Psoas muscle (tissue), 8 donors: Measurements from ENCODE around the gene PPP2R5D. TPM values are rescaled to one million over a fixed set of nuclear protein-coding genes. Genes with fewer than 3 reads are reported as not detected.

Experiments
- ATAC-seq, 4 donors: fragments of 200-7000 bp; cut with Tn5 transposase; one replicate each; pipeline ENCODE4 v1.9.1; 2020; ENCODE audit warnings: moderate library complexity in 3 of 4, mild to moderate bottlenecking in 2 of 4
- DNase-seq, 2 donors: peaks; one replicate each; pipeline ENCODE4 v3.0.0-alpha.2; 2020
- H3K27ac ChIP-seq: fragments of 200-600 bp; one replicate; pipeline ENCODE4 v1.8.0; 2022
- H3K27me3 ChIP-seq, 3 donors: fragments of 200-600 bp in 1 of 3; one replicate each; pipeline versions ENCODE4 v1.6.1 to v1.8.0; 2013 to 2022; ENCODE audit warnings: low read length in 2 of 3, mild to moderate bottlenecking in 2 of 3, moderate library complexity in 1 of 3; ENCODE audit not compliant: insufficient read depth in 3 of 3
- H3K36me3 ChIP-seq, 2 donors: fragments of 200-600 bp in 1 of 2; one replicate each; pipeline versions ENCODE4 v1.6.1 to v1.8.0; 2013 to 2022; ENCODE audit warnings: low read depth in 1 of 2, mild to moderate bottlenecking in 1 of 2, moderate library complexity in 1 of 2; ENCODE audit not compliant: insufficient read depth in 1 of 2
- H3K4me1 ChIP-seq: fragments of 200-600 bp; one replicate; pipeline ENCODE4 v1.8.0; 2022
- H3K4me3 ChIP-seq: fragments of 200-600 bp; one replicate; pipeline ENCODE4 v1.8.0; 2022; ENCODE audit warnings: mild to moderate bottlenecking
- H3K9me3 ChIP-seq: fragments of 200-600 bp; one replicate; pipeline ENCODE4 v1.8.0; 2022
- WGBS, 3 donors: extraction: QIAGEN DNeasy Blood & Tissue Kit; methylation state at CpG; one replicate each; pipeline versions ENCODE4 v1.1.6 to v1.1.7; 2013; 5-methylcytosine and 5-hydroxymethylcytosine counted together
- intact Hi-C, 2 donors: fragments of 100-400 bp; cut with DNase I; formaldehyde crosslinking; loops; one replicate each; pipeline versions ENCODE4 v1.11.0 to v1.14.2; 2022
- polyA plus RNA-seq, 3 donors: library from polyadenylated mRNA; stranded (reverse); fragments of 200-250 nt; gene quantifications; one replicate each; pipeline ENCODE4 v1.2.3, GENCODE V29; 2013
- total RNA-seq, 4 donors: library from RNA; stranded (reverse); fragmentation: NEBNext Ultra II Directional in 2 of 4; extraction: Animal tissue kit (Norgen Biotek cat#: 25700) in 2 of 4; gene quantifications; one replicate each; pipeline versions ENCODE4 v1.2.1 to v1.2.4, GENCODE V29; 2021 to 2023
- TF ChIP-seq, protein P1 (sequence below): fragments of 200-600 bp; IDR thresholded peaks from one replicate; pipeline ENCODE4 v1.8.0; 2022; ENCODE audit warnings: antibody characterized with exemption
- donor health status: healthy with polysubstance abuse.
- donor health status: DM: no; HTN: no; CAD: no; lungs with moderate emphysema.
- donor health status: Bipolar disorder and iron deficiency.
- donor health status: healthy.
- donor health status: DM: yes; HTN: yes; CAD: no.
- donor health status: DM: no; HTN: no; CAD: no.
- donor health status: DM: no; HTN: no; CAD: no.
- donor health status: DM: yes; HTN: yes; CAD: no.

Gene PPP2R5D
- total and polyA plus RNA-seq, 7 donors, result 25.6 to 46.7 (median 29.1) TPM

DNA sequence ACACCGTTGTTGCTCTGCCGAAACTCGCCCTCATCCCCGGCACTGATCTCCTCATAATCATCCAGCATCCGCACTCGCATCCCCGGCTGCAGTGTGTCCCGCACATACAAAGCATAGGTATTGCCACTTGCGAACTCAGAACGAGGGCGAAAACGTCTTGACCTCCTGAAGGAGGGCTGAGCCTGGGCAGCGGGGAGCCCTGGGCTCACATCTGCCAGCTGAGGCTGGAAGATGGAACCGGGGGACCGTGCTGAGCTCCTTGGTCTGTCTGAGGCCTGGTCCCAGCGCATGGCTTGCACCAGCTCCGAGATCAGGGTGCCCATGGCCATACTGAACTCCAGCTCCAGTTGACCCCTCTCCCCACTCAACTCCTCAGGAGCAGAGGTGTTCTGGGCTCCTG, 66.6 kb downstream of the PPP2R5D start:
- WGBS, 3 donors, result 90 to 96% (median 92%) methylated on average over 17 of the region's 17 CpGs
- no peak overlapping the region for H3K4me3 ChIP-seq
- intact Hi-C loops, result loop anchor here in 1 of 2 donors (5.0 kb wide), 1 partner anchor 34 kb away; no protein-coding TSS in a partner anchor

DNA sequence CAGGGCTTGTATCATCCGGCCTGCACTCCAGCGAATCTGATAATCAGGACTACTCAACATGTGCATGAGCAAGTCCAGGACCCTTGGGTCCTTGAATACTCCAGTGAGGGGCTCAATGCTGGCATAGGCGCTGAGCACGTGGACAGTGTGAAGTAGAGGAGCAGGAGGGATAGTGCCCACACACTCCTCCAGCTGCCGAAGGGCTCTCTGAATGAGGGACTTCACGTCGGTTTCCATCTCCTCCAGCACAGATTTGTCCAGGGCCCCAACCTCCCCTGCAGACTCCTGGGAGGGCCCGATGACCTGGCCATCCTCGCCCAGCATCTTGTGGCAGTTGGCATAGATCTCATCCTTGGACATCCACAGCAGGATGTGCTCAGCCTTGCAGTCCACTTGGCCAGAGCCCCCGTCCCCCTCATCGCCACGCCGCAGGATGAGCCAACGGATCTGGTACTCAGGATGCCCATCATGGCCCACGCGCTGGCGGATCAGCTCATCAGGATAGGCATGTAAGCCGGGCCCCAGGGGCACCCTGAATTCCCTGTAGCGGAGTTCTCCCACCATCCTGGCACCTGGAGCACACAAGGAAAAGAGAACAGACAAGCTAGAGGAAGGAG, 68.0 kb downstream of the PPP2R5D start:
- H3K27ac ChIP-seq, result peak overlapping the region; percentile 90
- TF ChIP-seq, protein P1, sequence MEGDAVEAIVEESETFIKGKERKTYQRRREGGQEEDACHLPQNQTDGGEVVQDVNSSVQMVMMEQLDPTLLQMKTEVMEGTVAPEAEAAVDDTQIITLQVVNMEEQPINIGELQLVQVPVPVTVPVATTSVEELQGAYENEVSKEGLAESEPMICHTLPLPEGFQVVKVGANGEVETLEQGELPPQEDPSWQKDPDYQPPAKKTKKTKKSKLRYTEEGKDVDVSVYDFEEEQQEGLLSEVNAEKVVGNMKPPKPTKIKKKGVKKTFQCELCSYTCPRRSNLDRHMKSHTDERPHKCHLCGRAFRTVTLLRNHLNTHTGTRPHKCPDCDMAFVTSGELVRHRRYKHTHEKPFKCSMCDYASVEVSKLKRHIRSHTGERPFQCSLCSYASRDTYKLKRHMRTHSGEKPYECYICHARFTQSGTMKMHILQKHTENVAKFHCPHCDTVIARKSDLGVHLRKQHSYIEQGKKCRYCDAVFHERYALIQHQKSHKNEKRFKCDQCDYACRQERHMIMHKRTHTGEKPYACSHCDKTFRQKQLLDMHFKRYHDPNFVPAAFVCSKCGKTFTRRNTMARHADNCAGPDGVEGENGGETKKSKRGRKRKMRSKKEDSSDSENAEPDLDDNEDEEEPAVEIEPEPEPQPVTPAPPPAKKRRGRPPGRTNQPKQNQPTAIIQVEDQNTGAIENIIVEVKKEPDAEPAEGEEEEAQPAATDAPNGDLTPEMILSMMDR, result no peak
- H3K4me3 ChIP-seq, result peak overlapping the region; percentile 80
- H3K27me3 ChIP-seq, result no peaks in the 10 kb centered on the region
- intact Hi-C loops, result loop anchor here (2.0 to 5.0 kb wide), 3 partner anchors 16 to 36 kb away; no protein-coding TSS in a partner anchor
- WGBS, 3 donors, result 72 to 83% (median 72%) methylated on average over 19 of the region's 19 CpGs
- no peaks in the 10 kb centered on the region for H3K9me3 ChIP-seq
- H3K4me1 ChIP-seq, result peaks cover 4% of the 10 kb centered on the region
- no peak for ATAC-seq
- peaks cover 5 to 68% of the 10 kb centered on the region in 2 donors for H3K36me3 ChIP-seq
- no peak for DNase-seq

More for the DNA sequence above, 66.6 kb downstream of the PPP2R5D start:
- DNase-seq (no peak), ATAC-seq (no peak)
- no peaks in the 10 kb centered on the region for H3K27me3 ChIP-seq
- H3K4me1 ChIP-seq, result peaks cover 4% of the 10 kb centered on the region
- no peak overlapping the region for H3K27ac ChIP-seq
- no peaks in the 10 kb centered on the region for H3K9me3 ChIP-seq
- TF ChIP-seq, protein P1, result no peak
- H3K36me3 ChIP-seq, result peaks cover 5 to 68% of the 10 kb centered on the region in 2 donors

DNA sequence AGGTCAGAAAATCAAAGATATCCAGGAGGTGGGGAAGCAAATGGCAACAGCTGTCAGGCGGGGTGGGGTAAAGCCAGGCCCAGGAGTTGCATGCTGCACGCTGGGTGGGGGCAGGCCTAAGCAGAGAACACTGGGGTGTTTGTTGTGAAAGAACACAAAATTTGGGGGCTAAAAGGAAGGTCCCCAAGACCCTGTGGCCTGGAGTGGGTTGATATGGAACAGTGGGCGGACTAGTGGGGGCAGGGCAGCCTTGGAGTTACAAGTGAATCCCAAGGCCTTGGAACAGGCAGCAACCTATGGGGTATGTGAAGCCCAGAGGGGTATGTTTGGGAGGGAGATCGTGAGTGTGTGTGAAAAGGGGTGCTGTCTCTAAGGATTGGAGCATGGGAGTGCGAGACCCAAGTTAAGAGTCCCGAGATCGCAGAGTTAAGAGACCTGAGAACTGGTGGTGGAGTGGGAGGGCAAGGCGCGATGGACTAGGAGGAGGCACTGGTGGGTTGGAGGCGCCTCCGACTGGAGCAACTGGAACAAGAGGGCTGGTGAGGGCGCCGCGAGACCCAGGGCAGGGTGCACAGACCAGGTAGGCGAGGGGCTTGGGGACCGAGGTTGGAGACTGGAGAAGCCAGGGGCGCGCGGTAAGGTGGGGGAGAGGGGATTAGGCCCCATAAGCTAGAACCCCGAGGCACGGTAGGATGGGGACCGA, 68.6 kb downstream of the PPP2R5D start:
- ATAC-seq (peak; percentile 45 to 57 (median 45)), DNase-seq (peak in 1 of 2 donors; percentile 63)
- WGBS, 3 donors, result 17 to 18% (median 17%) methylated on average over 21 to 22 of the region's 22 CpGs
- no peaks in the 10 kb centered on the region for H3K27me3 ChIP-seq
- peak overlapping the region; percentile 80 for H3K4me3 ChIP-seq
- intact Hi-C loops, result loop anchor here (2.0 to 5.0 kb wide), 3 partner anchors 16 to 36 kb away; no protein-coding TSS in a partner anchor
- no peaks in the 10 kb centered on the region for H3K9me3 ChIP-seq
- TF ChIP-seq, protein P1, result no peak
- H3K4me1 ChIP-seq, result peaks cover 10% of the 10 kb centered on the region
- peak overlapping the region; percentile 90 for H3K27ac ChIP-seq
- peaks cover 3 to 67% of the 10 kb centered on the region in 2 donors for H3K36me3 ChIP-seq

DNA sequence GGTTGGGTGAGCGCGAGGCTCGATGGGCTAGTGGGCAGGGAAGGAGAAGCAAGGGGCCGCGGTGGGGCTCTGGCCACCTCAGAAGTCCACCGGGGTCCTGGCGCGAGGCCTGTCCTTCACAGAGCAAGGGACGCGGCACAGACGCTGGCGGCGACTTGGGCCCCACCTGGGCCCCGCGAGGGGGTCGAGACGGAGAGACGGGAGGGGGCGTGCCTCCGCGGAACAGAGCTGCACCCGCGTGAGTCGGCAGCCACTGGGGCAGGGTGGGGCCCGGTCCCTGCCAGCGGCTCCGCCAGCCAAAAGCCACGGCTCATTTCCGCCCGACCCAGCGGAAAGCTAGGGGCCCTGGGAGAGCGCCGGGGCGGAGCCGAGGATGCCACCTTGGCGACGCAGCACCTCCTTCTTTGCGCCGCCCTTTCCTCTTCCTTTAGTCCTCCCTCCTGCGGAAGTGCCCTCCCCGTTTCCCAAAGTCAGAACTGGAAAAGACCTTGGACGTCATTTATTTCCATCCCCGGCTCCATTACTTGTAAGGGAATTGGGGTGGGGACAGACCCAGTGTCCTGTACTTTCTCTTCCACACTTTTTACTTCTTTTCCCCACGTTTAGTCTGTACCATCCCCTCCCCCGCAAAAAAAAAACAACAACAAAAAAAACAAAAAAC, 69.3 kb downstream of the PPP2R5D start, which contains the start of gene CUL7:
CUL7 (minus strand) TSS at position 307 of the 661 bp plus-strand sequence. CDS start 1,063 bp downstream, outside the sequence.
- Histone ChIP-seq H3K36me3 (peaks cover 0 to 61% of the 10 kb centered on the region in 2 donors), H3K27me3 (no peaks in the 10 kb centered on the region), H3K9me3 (no peaks in the 10 kb centered on the region), H3K4me1 (peaks cover 17% of the 10 kb centered on the region), H3K27ac (peak within 1 kb of the TSS; percentile 90), H3K4me3 (peak within 1 kb of the TSS; percentile 80)
- TF ChIP-seq, protein P1, result no peak
- WGBS, 3 donors, result 1 to 4% (median 2%) methylated on average over 20 to 45 of the region's 45 CpGs
- DNase-seq, result peak; percentile 92 to 96
- intact Hi-C loops, result loop anchor here (2.0 to 5.0 kb wide), 3 partner anchors 17 to 37 kb away; no protein-coding TSS in a partner anchor
- peak; percentile 94 to 96 (median 94) for ATAC-seq
